PC-3 (cell line): ENCODE measurements around the gene PRLR. TPM values are rescaled to one million over a fixed set of nuclear protein-coding genes. Genes with fewer than 3 reads are reported as not detected.
A peak's percentile ranks its signal among the peaks of the same experiment; 100 is the strongest.

ENCODE experiments used
- ATAC-seq: fragments of 200-7000 bp; cut with Tn5 transposase; 2 replicates; pipeline ENCODE4 v1.9.1; 2020; ENCODE audit warnings: mild to moderate bottlenecking, moderate library complexity
- BruUV-seq: library from RNA; stranded (reverse); fragments of 400-500 nt; replicated peaks from 2 replicates; lab custom pipeline; 2021; lab: Mats Ljungman, UMichigan
- CTCF ChIA-PET: fragments of 300-600 bp; sonication (Branson Sonifier 250); formaldehyde crosslinking; loops from one replicate; lab custom pipeline; 2022; ENCODE audit warnings: antibody characterized with exemption; lab: Charles Lee
- POLR2A ChIA-PET: fragments of 300-600 bp; sonication (Branson Sonifier 250); formaldehyde crosslinking; loops from one replicate; lab custom pipeline; 2022; ENCODE audit warnings: antibody characterized with exemption; ENCODE audit not compliant: unreplicated experiment; lab: Charles Lee
- DNase-seq: peaks from one replicate; pipeline ENCODE4 v3.0.0-alpha.2; 2015
- H2AFZ ChIP-seq: fragments of 300-600 bp; sonication (generic); 2 replicates; pipeline ENCODE4 v1.6.0; 2016; ENCODE audit warnings: antibody characterized with exemption, low read length
- H3F3A ChIP-seq: fragments of 300-600 bp; sonication (generic); one replicate; pipeline ENCODE4 v1.6.0; 2017; ENCODE audit warnings: antibody characterized with exemption, low read length, control low read depth, mild to moderate bottlenecking; ENCODE audit not compliant: unreplicated experiment
- H3K27ac ChIP-seq: fragments of 300-600 bp; sonication (generic); 2 replicates; pipeline ENCODE4 v1.5.1; 2016; ENCODE audit warnings: mild to moderate bottlenecking, low read length
- H3K27me3 ChIP-seq: fragments of 300-600 bp; sonication (generic); 2 replicates; pipeline ENCODE4 v1.6.1; 2016; ENCODE audit warnings: low read length, mixed read lengths
- H3K36me3 ChIP-seq: fragments of 300-600 bp; sonication (generic); 2 replicates; pipeline ENCODE4 v1.6.1; 2016; ENCODE audit warnings: low read depth, mixed run types, low read length, mixed read lengths
- H3K4me1 ChIP-seq: fragments of 300-600 bp; sonication (generic); 2 replicates; pipeline ENCODE4 v1.5.1; 2016; ENCODE audit warnings: low read length; ENCODE audit not compliant: insufficient read depth
- H3K4me2 ChIP-seq: fragments of 300-600 bp; sonication (generic); 2 replicates; pipeline ENCODE4 v1.6.0; 2016; ENCODE audit warnings: low read length
- H3K4me3 ChIP-seq: fragments of 300-600 bp; sonication (generic); 2 replicates; pipeline ENCODE4 v1.5.1; 2016; ENCODE audit warnings: mild to moderate bottlenecking, low read length, mixed read lengths
- H3K79me2 ChIP-seq: fragments of 300-600 bp; sonication (generic); 2 replicates; pipeline ENCODE4 v1.6.1; 2017; ENCODE audit warnings: low read length, mixed read lengths
- H3K9ac ChIP-seq: fragments of 300-600 bp; sonication (generic); 2 replicates; pipeline ENCODE4 v1.6.0; 2016; ENCODE audit warnings: mild to moderate bottlenecking, low read length
- H3K9me2 ChIP-seq: fragments of 300-600 bp; sonication (generic); replicated peaks from 2 replicates; pipeline ENCODE4 v1.6.1; 2016; ENCODE audit warnings: mixed run types, low read length, mixed read lengths
- H3K9me3 ChIP-seq: fragments of 300-600 bp; sonication (generic); 2 replicates; pipeline ENCODE4 v1.6.1; 2016; ENCODE audit warnings: low read length, mixed read lengths
- H4K20me1 ChIP-seq: fragments of 300-600 bp; sonication (generic); 2 replicates; pipeline ENCODE4 v1.6.1; 2016; ENCODE audit warnings: low read length, mixed read lengths
- CTCF ChIP-seq: fragments of 300-600 bp; sonication (generic); conservative IDR thresholded peaks from 2 replicates; pipeline ENCODE4 v1.5.1; 2017; ENCODE audit warnings: antibody characterized with exemption, low read depth, mild to moderate bottlenecking, low read length
- EZH2 ChIP-seq: fragments of 300-600 bp; sonication (generic); IDR thresholded peaks from one replicate; pipeline ENCODE4 v1.6.1; 2017; ENCODE audit warnings: antibody characterized with exemption, mild to moderate bottlenecking, low read length; ENCODE audit not compliant: unreplicated experiment
- EZH2phosphoT487 ChIP-seq: fragments of 300-600 bp; sonication (generic); IDR thresholded peaks from 2 replicates; pipeline ENCODE4 v1.6.1; 2018; ENCODE audit warnings: mild to moderate bottlenecking, antibody characterized with exemption, low read length, borderline replicate concordance
- intact Hi-C: fragments of 100-400 bp; cut with micrococcal nuclease; formaldehyde crosslinking; loops from 2 replicates; pipeline ENCODE4 v1.9.0; 2023
- total RNA-seq: library from RNA; depleted of rRNA; stranded (reverse); fragments of >200 nt; gene quantifications from 2 replicates; pipeline ENCODE4 v1.2.3, GENCODE V29; 2014

Gene PRLR
- total RNA-seq, 1 experiment from 2014 or later = 0.29 TPM

- intact Hi-C loops = no loop called here
Observed at GRCh38 chr5:35171991-35172390, 58.3 kb downstream of the PRLR start.

GRCh38 chr5:35171078-35171477, 59.2 kb downstream of the PRLR start:
- Histone ChIP-seq H3K79me2 (no peaks in the 10 kb centered on the region), H4K20me1 (no peaks in the 10 kb centered on the region), H3K9ac (no peak overlapping the region), H3K4me1 (no peaks in the 10 kb centered on the region), H3K9me2 (no peaks in the 10 kb centered on the region), H3K4me3 (no peak overlapping the region), H3K27ac (no peak overlapping the region), H2AFZ (no peak overlapping the region), H3F3A (no peaks in the 10 kb centered on the region), H3K9me3 (0 out of 2 replicates have a peak, but pooled peaks cover 2% of the 10 kb centered on the region), H3K27me3 (no peaks in the 10 kb centered on the region), H3K4me2 (no peak overlapping the region), H3K36me3 (no peaks in the 10 kb centered on the region)
- ChIA-PET CTCF (no interaction called here), POLR2A (no interaction called here)
- ATAC-seq (no peak), DNase-seq (no peak)
- intact Hi-C loops = no loop called here
- no peak for TF ChIP-seq EZH2phosphoT487
- no peak for TF ChIP-seq EZH2
- TF ChIP-seq CTCF = no peak
- BruUV-seq = no TSS peak

More at GRCh38 chr5:35171991-35172390, 58.3 kb downstream of the PRLR start:
- POLR2A ChIA-PET = no interaction called here
- H3K4me1 ChIP-seq = no peaks in the 10 kb centered on the region
- no peaks in the 10 kb centered on the region for H3K36me3 ChIP-seq
- no peak for DNase-seq
- H3K9me3 ChIP-seq = 0 out of 2 replicates have a peak, but pooled peaks cover 2% of the 10 kb centered on the region
- no peak overlapping the region for H3K4me2 ChIP-seq
- no peak overlapping the region for H3K9ac ChIP-seq
- BruUV-seq = no TSS peak
- no peaks in the 10 kb centered on the region for H3K27me3 ChIP-seq
- H3K4me3 ChIP-seq = no peak overlapping the region
- no peak overlapping the region for H3K27ac ChIP-seq
- CTCF ChIA-PET = no interaction called here
- TF ChIP-seq EZH2 (no peak), CTCF (no peak), EZH2phosphoT487 (no peak)
- no peaks in the 10 kb centered on the region for H4K20me1 ChIP-seq
- no peaks in the 10 kb centered on the region for H3K79me2 ChIP-seq
- H3F3A ChIP-seq = no peaks in the 10 kb centered on the region
- no peaks in the 10 kb centered on the region for H3K9me2 ChIP-seq
- no peak overlapping the region for H2AFZ ChIP-seq
- ATAC-seq = no peak

- H3K36me3 ChIP-seq = no peaks in the 10 kb centered on the region
- intact Hi-C loops = no loop called here
- BruUV-seq = no TSS peak
- H3K9ac ChIP-seq = no peak overlapping the region
- no peaks in the 10 kb centered on the region for H3K4me1 ChIP-seq
- H3K27ac ChIP-seq = no peak overlapping the region
- CTCF ChIA-PET = no interaction called here
- DNase-seq (peak; percentile 10), ATAC-seq (no peak)
- POLR2A ChIA-PET = no interaction called here
- H2AFZ ChIP-seq = no peak overlapping the region
- H3K9me3 ChIP-seq = no peaks in the 10 kb centered on the region
- H4K20me1 ChIP-seq = no peaks in the 10 kb centered on the region
- H3K4me3 ChIP-seq = no peak overlapping the region
- TF ChIP-seq CTCF (peak; percentile 57), EZH2phosphoT487 (no peak)
- H3K4me2 ChIP-seq = no peak overlapping the region
- H3K9me2 ChIP-seq = no peaks in the 10 kb centered on the region
- H3F3A ChIP-seq = no peaks in the 10 kb centered on the region
- H3K79me2 ChIP-seq = no peaks in the 10 kb centered on the region
- H3K27me3 ChIP-seq = peaks cover 35% of the 10 kb centered on the region; the same call in 1 of the 2 replicates
Observed at GRCh38 chr5:35166043-35166442, 64.2 kb downstream of the PRLR start.
